NCI-H1694 (cell line): ENCODE measurements around the gene CIB4.
A peak's percentile ranks its signal among the peaks of the same experiment; 100 is the strongest.

Experiments
- DNase-seq: peaks from one replicate; lab custom pipeline; 2025; lab: John Stamatoyannopoulos, UW

The CIB4 gene

GRCh38 chr2:26581991-26582842 lies 58.9 kb downstream of the CIB4 start:
- DNase-seq = no peak

GRCh38 chr2:26581266-26581990 lies 59.7 kb downstream of the CIB4 start:
- DNase-seq = no peak

GRCh38 chr2:26580751-26581150 lies 60.4 kb downstream of the CIB4 start:
- no peak for DNase-seq

GRCh38 chr2:26580151-26580550 lies 61.0 kb downstream of the CIB4 start:
- no peak for DNase-seq

GRCh38 chr2:26579723-26580040 lies 61.5 kb downstream of the CIB4 start:
- no peak for DNase-seq

- no peak for DNase-seq
Measured at GRCh38 chr2:26579025-26579722, 62.0 kb downstream of the CIB4 start.

GRCh38 chr2:26578581-26578980 lies 62.6 kb downstream of the CIB4 start:
- no peak for DNase-seq

GRCh38 chr2:26578113-26578458 lies 63.1 kb downstream of the CIB4 start:
- no peak for DNase-seq

- peak; percentile 87 for DNase-seq
Measured at GRCh38 chr2:26577442-26578112, 63.6 kb downstream of the CIB4 start.

- DNase-seq = no peak
Measured at GRCh38 chr2:26576565-26577441, 64.4 kb downstream of the CIB4 start.

- DNase-seq = no peak
Measured at GRCh38 chr2:26575836-26576564, 65.2 kb downstream of the CIB4 start.

GRCh38 chr2:26574900-26575560 lies 66.1 kb downstream of the CIB4 start:
- no peak for DNase-seq

- no peak for DNase-seq
Measured at GRCh38 chr2:26574066-26574899, 66.9 kb downstream of the CIB4 start.

- no peak for DNase-seq
Measured at GRCh38 chr2:26573241-26573925, 67.8 kb downstream of the CIB4 start.

GRCh38 chr2:26572591-26572990 lies 68.6 kb downstream of the CIB4 start:
- DNase-seq = no peak

- DNase-seq = no peak
Measured at GRCh38 chr2:26571316-26571715, 69.8 kb downstream of the CIB4 start.

- DNase-seq = no peak
Measured at GRCh38 chr2:26570083-26570430, 71.1 kb downstream of the CIB4 start.

GRCh38 chr2:26569216-26570082 lies 71.7 kb downstream of the CIB4 start:
- no peak for DNase-seq
